Panc1 (cell line): ENCODE data around the gene KIF20A. TPM values are rescaled to one million over a fixed set of nuclear protein-coding genes. Genes with fewer than 3 reads are reported as not detected.

Experiments used
- ATAC-seq: fragments of 200-7000 bp; cut with Tn5 transposase; 2 replicates; pipeline ENCODE4 v1.9.1; 2020; ENCODE audit warnings: mild to moderate bottlenecking, moderate library complexity
- BruUV-seq: library from RNA; stranded (reverse); fragments of 400-500 nt; replicated peaks from 2 replicates; lab custom pipeline; 2021; lab: Mats Ljungman, UMichigan
- CTCF ChIA-PET: fragments of 300-600 bp; sonication (Branson Sonifier 250); formaldehyde crosslinking; loops from one replicate; lab custom pipeline; 2022; ENCODE audit warnings: antibody characterized with exemption; lab: Charles Lee
- POLR2A ChIA-PET: fragments of 300-600 bp; sonication (Branson Sonifier 250); formaldehyde crosslinking; loops from one replicate; lab custom pipeline; 2022; ENCODE audit warnings: antibody characterized with exemption; lab: Charles Lee
- DNase-seq: peaks from one replicate; pipeline ENCODE4 v3.0.0-alpha.2; 2010; ENCODE audit warnings: low read depth, low spot score
- H3K27ac ChIP-seq: 2 replicates; pipeline ENCODE4 v1.5.1; 2011; ENCODE audit warnings: mild to moderate bottlenecking, low read length, inconsistent platforms
- H3K27me3 ChIP-seq: fragments of 200-500 bp; sonication (Bioruptor generic); 2 replicates; pipeline ENCODE4 v1.6.0; 2014; ENCODE audit warnings: low read length, inconsistent platforms; ENCODE audit not compliant: control insufficient read depth, insufficient read depth
- H3K36me3 ChIP-seq: fragments of 200-500 bp; sonication (Bioruptor generic); 2 replicates; pipeline ENCODE4 v1.5.1; 2014; ENCODE audit warnings: inconsistent platforms, mild to moderate bottlenecking, low read length, moderate library complexity; ENCODE audit not compliant: control insufficient read depth, insufficient read depth
- H3K4me1 ChIP-seq: 2 replicates; pipeline ENCODE4 v1.5.1; 2011; ENCODE audit warnings: inconsistent platforms, mild to moderate bottlenecking, low read length, moderate library complexity; ENCODE audit not compliant: control insufficient read depth, insufficient read depth
- H3K4me3 ChIP-seq, 2 experiments: 2 replicates each; pipeline ENCODE4 v1.5.1; 2011 to 2012; ENCODE audit warnings: low read depth in 2 of 2, low read length in 2 of 2, mild to moderate bottlenecking in 2 of 2, inconsistent platforms in 1 of 2, moderate library complexity in 1 of 2
- H3K9me3 ChIP-seq: fragments of 200-500 bp; sonication (Bioruptor generic); 2 replicates; pipeline ENCODE4 v1.5.1; 2014; ENCODE audit warnings: low read depth, mild to moderate bottlenecking, inconsistent platforms, low read length, moderate library complexity; ENCODE audit not compliant: control insufficient read depth, insufficient read depth
- CTCF ChIP-seq: fragments of 450-650 bp; IDR thresholded peaks from 2 replicates; pipeline ENCODE4 v1.5.1; 2017; ENCODE audit warnings: mild to moderate bottlenecking
- POLR2AphosphoS5 ChIP-seq: IDR thresholded peaks from 2 replicates; pipeline ENCODE4 v1.6.1; 2012; ENCODE audit warnings: mild to moderate bottlenecking, low read depth, low read length, moderate library complexity
- REST ChIP-seq, 2 experiments: IDR thresholded peaks; 2 replicates each; pipeline ENCODE4 v1.6.1; 2011 to 2012; ENCODE audit warnings: low read depth in 2 of 2, control low read depth in 1 of 2, low read length in 1 of 2, mild to moderate bottlenecking in 1 of 2, moderate library complexity in 1 of 2; ENCODE audit not compliant: insufficient read depth in 1 of 2
- SIN3A ChIP-seq: IDR thresholded peaks from 2 replicates; pipeline ENCODE4 v1.6.1; 2012; ENCODE audit warnings: low read depth, mild to moderate bottlenecking, low read length, moderate library complexity, borderline replicate concordance; ENCODE audit not compliant: insufficient read depth
- TCF7L2 ChIP-seq: IDR thresholded peaks from 2 replicates; pipeline ENCODE4 v1.6.1; 2011; ENCODE audit warnings: mild to moderate bottlenecking, low read depth, low read length, inconsistent platforms
- in situ Hi-C: cut with HindIII; loops from 2 replicates; pipeline ENCODE4 v1.10.0; 2016; ENCODE audit warnings: low sequenced_read_pairs, low pct_unique_long_range_greater_than_20kb
- intact Hi-C: fragments of 100-400 bp; cut with micrococcal nuclease; formaldehyde crosslinking; loops from one replicate; pipeline ENCODE4 v1.10.0; 2022; ENCODE audit not compliant: unreplicated experiment
- total RNA-seq: library from RNA; stranded (reverse); gene quantifications from one replicate; pipeline ENCODE4 v1.2.1, GENCODE V29; 2021; ENCODE audit not compliant: unreplicated experiment

KIF20A gene
- total RNA-seq, 1 experiment from 2014 or later = 55.4 TPM

- BruUV-seq = no TSS peak
- intact Hi-C loops = loop anchor here (2.0 to 10.0 kb wide), 2 partner anchors 102 to 234 kb away; no protein-coding TSS in a partner anchor
- in situ Hi-C loops = no loop called here
- Histone ChIP-seq H3K27me3 (no peaks in the 10 kb centered on the region), H3K4me3 (no peak overlapping the region), H3K27ac (no peak overlapping the region), H3K9me3 (no peaks in the 10 kb centered on the region), H3K36me3 (peaks cover 43% of the 10 kb centered on the region), H3K4me1 (peaks cover 22% of the 10 kb centered on the region)
- ChIA-PET POLR2A (no interaction called here), CTCF (interaction anchor here (1.5 kb wide), 1 partner anchor 102 kb away, joined by 3 read pairs; no protein-coding TSS in a partner anchor)
- no peak for TF ChIP-seq SIN3A
- no peak for TF ChIP-seq CTCF
- TF ChIP-seq POLR2AphosphoS5 = no peak
- TF ChIP-seq REST (IDR thresholded peaks at IDR 0.05; ENCODE audit: insufficient read depth in 1 of 2, low read depth in 2 of 2, low read length in 1 of 2) = no peak
- TF ChIP-seq TCF7L2 = no peak
- DNase-seq (no peak), ATAC-seq (no peak)
Measured at GRCh38 chr5:138180841-138181240, 1.9 kb downstream of the KIF20A start.

- intact Hi-C loops = loop anchor here (10.0 kb wide), 1 partner anchor 232 kb away; no protein-coding TSS in a partner anchor
- TF ChIP-seq CTCF (no peak), REST (IDR thresholded peaks at IDR 0.05; ENCODE audit: insufficient read depth in 1 of 2, low read depth in 2 of 2, low read length in 1 of 2) (no peak), POLR2AphosphoS5 (no peak), SIN3A (no peak), TCF7L2 (no peak)
- Histone ChIP-seq H3K27me3 (no peaks in the 10 kb centered on the region), H3K36me3 (peaks cover 58% of the 10 kb centered on the region), H3K4me1 (peaks cover 17% of the 10 kb centered on the region), H3K9me3 (no peaks in the 10 kb centered on the region), H3K4me3 (no peak overlapping the region), H3K27ac (no peak overlapping the region)
- in situ Hi-C loops = no loop called here
- no peak for ATAC-seq
- BruUV-seq = no TSS peak
- POLR2A ChIA-PET = no interaction called here
- no peak for DNase-seq
- CTCF ChIA-PET = no interaction called here
Measured at GRCh38 chr5:138182808-138183207, 3.9 kb downstream of the KIF20A start.
